T-cell (primary cell): ENCODE measurements around the gene CBFA2T3. TPM values are rescaled to one million over a fixed set of nuclear protein-coding genes. Genes with fewer than 3 reads are reported as not detected.

Source experiments
- ATAC-seq, 4 experiments: fragments of 200-7000 bp in 3 of 4; fragments of 150-1000 bp in 1 of 4; cut with Tn5 transposase; replicated peaks in 1 of 4; 1 replicate in 3 of 4; 2 replicates in 1 of 4; pipeline ENCODE4 v1.10.0; 2021; ENCODE audit warnings: moderate library complexity in 3 of 4, mild to moderate bottlenecking in 2 of 4, moderate number of reproducible peaks in 1 of 4
- CTCF ChIA-PET, 2 donors: fragments of 300-600 bp; sonication (Branson Sonifier 250); formaldehyde crosslinking; loops; one replicate each; lab custom pipeline; 2022; ENCODE audit warnings: antibody characterized with exemption in 2 of 2; lab: Charles Lee
- POLR2A ChIA-PET, 2 donors: fragments of 300-600 bp; sonication (Branson Sonifier 250); formaldehyde crosslinking; loops; one replicate each; lab custom pipeline; 2022; ENCODE audit warnings: antibody characterized with exemption in 2 of 2; lab: Charles Lee
- DNase-seq, 35 experiments: peaks; one replicate each; pipeline versions ENCODE4 v3.0.0 to v3.0.0-alpha.2; 2013 to 2023
- H3K27ac ChIP-seq: one replicate; pipeline ENCODE4 v1.5.1; 2013; ENCODE audit warnings: low read length
- H3K27me3 ChIP-seq, 2 experiments: replicated peaks in 1 of 2; 1 replicate in 1 of 2; 2 replicates in 1 of 2; pipeline versions ENCODE4 v1.6.1 to v1.7.0; 2013; ENCODE audit warnings: low read length in 1 of 2, mixed read lengths in 1 of 2; ENCODE audit not compliant: control insufficient read depth in 2 of 2, insufficient read depth in 2 of 2; ENCODE audit errors: extremely low read depth in 1 of 2
- H3K36me3 ChIP-seq, 2 donors: 1 replicate in 1 of 2; 2 replicates in 1 of 2; pipeline versions ENCODE4 v1.6.1 to v1.7.0; 2013; ENCODE audit warnings: low read length in 1 of 2; ENCODE audit not compliant: control insufficient read depth in 2 of 2, insufficient read depth in 1 of 2; ENCODE audit errors: extremely low read depth in 1 of 2
- H3K4me1 ChIP-seq, 2 experiments: 1 replicate in 1 of 2; 2 replicates in 1 of 2; pipeline versions ENCODE4 v1.6.1 to v1.7.0; 2013; ENCODE audit warnings: low read length in 2 of 2, mixed read lengths in 1 of 2; ENCODE audit not compliant: insufficient read depth in 2 of 2, control insufficient read depth in 1 of 2; ENCODE audit errors: extremely low read depth in 1 of 2
- H3K4me3 ChIP-seq, 2 donors: 1 replicate in 1 of 2; 2 replicates in 1 of 2; pipeline versions ENCODE4 v1.5.1 to v1.7.0; 2013; ENCODE audit warnings: mild to moderate bottlenecking in 2 of 2, low read length in 1 of 2, moderate library complexity in 1 of 2; ENCODE audit not compliant: control insufficient read depth in 1 of 2; ENCODE audit errors: extremely low read depth in 1 of 2
- H3K9me3 ChIP-seq: 2 replicates; pipeline ENCODE4 v1.7.0; 2013
- H3K27ac Mint-ChIP-seq, 2 donors: one replicate each; pipeline ENCODE4 v1.8.0; 2020 to 2021; ENCODE audit warnings: mild to moderate bottlenecking in 2 of 2, mixed read lengths in 2 of 2
- H3K27me3 Mint-ChIP-seq, 2 donors: one replicate each; pipeline ENCODE4 v1.8.0; 2021 to 2022; ENCODE audit warnings: mixed read lengths in 2 of 2
- H3K36me3 Mint-ChIP-seq: one replicate; pipeline ENCODE4 v1.8.0; 2021; ENCODE audit warnings: mixed read lengths
- H3K4me1 Mint-ChIP-seq, 3 donors: one replicate each; pipeline ENCODE4 v1.8.0; 2020 to 2022; ENCODE audit warnings: mixed read lengths in 3 of 3, mild to moderate bottlenecking in 1 of 3
- H3K4me3 Mint-ChIP-seq, 3 donors: one replicate each; pipeline ENCODE4 v1.8.0; 2020 to 2022; ENCODE audit warnings: mild to moderate bottlenecking in 3 of 3, mixed read lengths in 3 of 3, moderate library complexity in 3 of 3
- H3K9me3 Mint-ChIP-seq, 3 donors: one replicate each; pipeline ENCODE4 v1.8.0; 2020 to 2022; ENCODE audit warnings: mixed read lengths in 3 of 3
- WGBS: methylation state at CpG from one replicate; pipeline ENCODE4 v1.1.5; 2013; ENCODE audit warnings: missing lambda C conversion rate; ENCODE audit not compliant: insufficient coverage; 5-methylcytosine and 5-hydroxymethylcytosine counted together
- total RNA-seq, 35 experiments: library from RNA in 6 of 35; stranded (reverse) in 6 of 35; fragments of 120-200 nt in 1 of 35; gene quantifications; one replicate each; pipeline versions ENCODE4 v1.2.1 to v1.2.4 and lab custom pipeline; 2013 to 2026

CBFA2T3 gene
- total RNA-seq, 5 donors from 2014 or later (not counting 1 experiment from before 2014, with no cell fraction given), result 2.0 to 4.0 (median 2.1) TPM

GRCh38 chr16:88974916-88975215, 2.1 kb downstream of the CBFA2T3 start:
- DNase-seq (no peak), ATAC-seq (no peak)
- H3K27ac Mint-ChIP-seq, result no peak overlapping the region
- Histone ChIP-seq H3K9me3 (no peaks in the 10 kb centered on the region), H3K4me3 (no peak overlapping the region), H3K36me3 (no peaks in the 10 kb centered on the region), H3K4me1 (peaks cover 0 to 12% of the 10 kb centered on the region in 2 experiments), H3K27ac (no peak overlapping the region), H3K27me3 (peaks cover 0 to 86% of the 10 kb centered on the region in 2 experiments)
- peaks cover 0 to 10% (median 0%) of the 10 kb centered on the region in 3 donors for H3K4me1 Mint-ChIP-seq
- no peak overlapping the region for H3K4me3 Mint-ChIP-seq
- POLR2A ChIA-PET, result no interaction called here
- H3K36me3 Mint-ChIP-seq, result no peaks in the 10 kb centered on the region
- WGBS, result 59% methylated on average over 3 of the region's 3 CpGs
- peaks cover 25 to 36% of the 10 kb centered on the region in 2 donors for H3K27me3 Mint-ChIP-seq
- no peaks in the 10 kb centered on the region for H3K9me3 Mint-ChIP-seq
- CTCF ChIA-PET, result no interaction called here

DNA sequence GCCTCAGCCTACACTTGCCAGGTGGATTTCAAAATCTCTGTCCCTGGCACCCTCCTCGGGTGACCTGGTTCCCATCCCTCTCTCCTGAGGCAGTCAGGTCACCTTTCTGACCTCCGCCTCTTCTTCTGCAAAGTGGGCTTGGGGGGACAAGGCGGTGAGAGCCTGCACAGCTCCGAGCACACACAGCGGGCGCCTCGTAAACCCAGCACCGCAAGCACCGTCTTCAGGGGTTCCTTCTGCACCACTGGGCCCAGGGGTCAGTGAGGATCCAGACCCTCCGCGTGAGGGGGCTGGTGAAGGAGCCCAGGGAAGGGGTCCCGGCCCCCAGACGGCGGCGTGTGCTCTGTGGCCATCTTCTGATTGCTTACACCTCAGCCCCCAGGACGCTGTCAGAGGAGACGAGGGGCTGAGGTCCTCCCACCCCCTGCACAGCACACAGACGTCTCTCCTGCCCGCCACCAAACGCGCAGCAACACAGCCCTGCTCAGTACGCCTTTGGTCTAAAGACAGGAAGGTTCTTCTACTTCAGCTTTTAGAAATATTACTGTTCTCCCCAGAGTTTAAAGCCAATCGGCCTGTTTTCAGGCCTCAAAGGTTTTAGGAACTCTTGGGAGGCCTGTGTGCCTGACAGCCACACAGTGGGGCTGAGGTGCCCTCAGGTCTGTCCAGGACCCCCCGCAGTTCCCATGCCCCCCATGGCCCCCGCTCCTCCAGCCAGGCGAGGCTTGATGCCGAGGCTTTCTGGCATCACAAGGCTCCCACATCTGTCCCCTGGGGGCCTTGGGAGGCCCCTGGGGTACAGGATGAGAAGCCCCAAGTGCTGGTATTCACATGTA, 2.7 kb downstream of the CBFA2T3 start:
- 66% methylated on average over 18 of the region's 27 CpGs for WGBS
- Histone ChIP-seq H3K9me3 (no peaks in the 10 kb centered on the region), H3K4me3 (no peak overlapping the region), H3K27ac (no peak overlapping the region), H3K4me1 (peaks cover 0 to 12% of the 10 kb centered on the region in 2 experiments), H3K36me3 (no peaks in the 10 kb centered on the region), H3K27me3 (peaks cover 0 to 90% of the 10 kb centered on the region in 2 experiments)
- no peak overlapping the region for H3K27ac Mint-ChIP-seq
- no peaks in the 10 kb centered on the region for H3K9me3 Mint-ChIP-seq
- ATAC-seq (no peak), DNase-seq (no peak)
- H3K36me3 Mint-ChIP-seq, result no peaks in the 10 kb centered on the region
- H3K4me3 Mint-ChIP-seq, result no peak overlapping the region
- peaks cover 22 to 33% of the 10 kb centered on the region in 2 donors for H3K27me3 Mint-ChIP-seq
- ChIA-PET POLR2A (no interaction called here), CTCF (no interaction called here)
- H3K4me1 Mint-ChIP-seq, result peaks cover 0 to 10% (median 0%) of the 10 kb centered on the region in 3 donors

DNA sequence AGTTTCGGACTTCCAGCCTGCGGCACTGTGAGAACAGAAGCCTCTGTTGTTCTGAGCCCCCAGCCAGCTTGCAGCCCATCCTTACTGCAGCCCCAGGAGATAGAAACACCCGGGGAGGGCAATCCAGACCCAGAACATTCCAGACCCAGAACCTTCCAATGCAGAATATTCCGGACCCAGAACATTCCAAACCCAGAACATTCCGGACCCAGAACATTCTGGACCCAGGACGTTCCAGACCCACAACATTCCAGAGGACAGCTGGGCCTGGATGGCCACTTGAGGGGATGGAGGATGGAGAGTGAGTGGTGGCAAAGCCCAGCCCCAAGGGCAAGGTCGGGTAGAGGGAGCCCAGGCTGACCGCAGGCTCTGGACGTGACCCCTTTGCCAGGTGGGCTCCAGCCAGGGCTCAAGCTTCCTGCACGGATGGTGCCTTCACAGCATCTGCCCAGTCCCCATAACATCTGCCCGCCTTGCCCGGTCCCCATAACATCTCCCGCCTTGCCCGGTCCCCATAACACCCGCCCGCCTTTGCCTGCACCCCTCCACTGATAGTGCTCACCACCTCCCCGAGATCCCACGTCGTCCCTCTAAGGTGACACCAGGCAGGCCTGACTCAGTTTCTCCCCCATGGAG, 3.5 kb downstream of the CBFA2T3 start:
- DNase-seq (no peak), ATAC-seq (no peak)
- Histone ChIP-seq H3K27me3 (peaks cover 0 to 90% of the 10 kb centered on the region in 2 experiments), H3K36me3 (no peaks in the 10 kb centered on the region), H3K27ac (no peak overlapping the region), H3K4me3 (no peak overlapping the region), H3K4me1 (peaks cover 0 to 8% of the 10 kb centered on the region in 2 experiments), H3K9me3 (no peaks in the 10 kb centered on the region)
- Mint-ChIP-seq H3K36me3 (no peaks in the 10 kb centered on the region), H3K4me1 (peaks cover 0 to 10% (median 0%) of the 10 kb centered on the region in 3 donors), H3K27me3 (peaks cover 22 to 28% of the 10 kb centered on the region in 2 donors), H3K4me3 (no peak overlapping the region), H3K9me3 (no peaks in the 10 kb centered on the region), H3K27ac (no peak overlapping the region)
- 86% methylated on average over 13 of the region's 19 CpGs for WGBS
- CTCF ChIA-PET, result no interaction called here
- POLR2A ChIA-PET, result no interaction called here

- POLR2A ChIA-PET, result interaction anchor here in 1 of 2 donors (0.6 kb wide), 1 partner anchor 13 kb away, joined by 3 read pairs; no protein-coding TSS in a partner anchor
- Mint-ChIP-seq H3K4me1 (peaks cover 0 to 12% (median 0%) of the 10 kb centered on the region in 3 donors), H3K4me3 (no peak overlapping the region), H3K9me3 (no peaks in the 10 kb centered on the region), H3K27me3 (peaks cover 22 to 27% of the 10 kb centered on the region in 2 donors), H3K36me3 (no peaks in the 10 kb centered on the region), H3K27ac (no peak overlapping the region)
- Histone ChIP-seq H3K9me3 (no peaks in the 10 kb centered on the region), H3K36me3 (no peaks in the 10 kb centered on the region), H3K4me1 (peaks cover 0 to 8% of the 10 kb centered on the region in 2 experiments), H3K27ac (no peak overlapping the region), H3K27me3 (peaks cover 0 to 90% of the 10 kb centered on the region in 2 experiments), H3K4me3 (no peak overlapping the region)
- 73% methylated on average over 10 of the region's 15 CpGs for WGBS
- DNase-seq, result no peak
- CTCF ChIA-PET, result no interaction called here
- no peak for ATAC-seq
Observed at GRCh38 chr16:88973007-88973410, 4.0 kb downstream of the CBFA2T3 start.

DNA sequence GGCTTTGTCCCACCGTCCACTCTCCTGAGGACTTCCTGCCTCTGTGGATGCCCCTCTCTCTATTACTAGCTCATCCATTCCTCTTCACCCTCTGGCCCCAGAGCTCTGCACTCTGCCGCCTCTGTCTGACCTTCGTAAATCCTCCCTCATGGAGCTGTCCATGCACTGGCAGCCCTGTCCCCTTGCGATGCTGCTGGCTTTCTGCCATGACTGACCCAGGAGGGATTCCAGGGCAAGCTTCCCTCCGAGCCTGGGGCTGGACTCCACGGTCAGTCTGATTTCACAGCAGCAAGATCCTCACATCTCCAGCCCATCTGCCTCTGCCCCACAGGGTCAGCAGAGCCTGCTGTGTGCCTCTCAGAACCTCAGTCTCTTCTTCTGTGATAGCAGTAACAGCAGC, 4.7 kb downstream of the CBFA2T3 start:
- peaks cover 22 to 30% of the 10 kb centered on the region in 2 donors for H3K27me3 Mint-ChIP-seq
- 86% methylated on average over 5 of the region's 6 CpGs for WGBS
- H3K27me3 ChIP-seq, result peaks cover 0 to 90% of the 10 kb centered on the region in 2 experiments
- POLR2A ChIA-PET, result interaction anchor here in 1 of 2 donors (0.6 kb wide), 1 partner anchor 14 kb away, joined by 3 read pairs; no protein-coding TSS in a partner anchor
- no peaks in the 10 kb centered on the region for H3K9me3 ChIP-seq
- H3K4me1 Mint-ChIP-seq, result peaks cover 3 to 19% (median 4%) of the 10 kb centered on the region in 3 donors
- ATAC-seq, result no peak
- peaks cover 0 to 14% of the 10 kb centered on the region in 2 experiments for H3K4me1 ChIP-seq
- no peak overlapping the region for H3K27ac ChIP-seq
- no peaks in the 10 kb centered on the region for H3K36me3 ChIP-seq
- DNase-seq, result no peak
- H3K4me3 ChIP-seq, result no peak overlapping the region
- no peaks in the 10 kb centered on the region for H3K9me3 Mint-ChIP-seq
- no peak overlapping the region for H3K4me3 Mint-ChIP-seq
- peak overlapping the region in 1 of 2 donors; percentile 53 for H3K27ac Mint-ChIP-seq
- CTCF ChIA-PET, result no interaction called here
- H3K36me3 Mint-ChIP-seq, result no peaks in the 10 kb centered on the region

DNA sequence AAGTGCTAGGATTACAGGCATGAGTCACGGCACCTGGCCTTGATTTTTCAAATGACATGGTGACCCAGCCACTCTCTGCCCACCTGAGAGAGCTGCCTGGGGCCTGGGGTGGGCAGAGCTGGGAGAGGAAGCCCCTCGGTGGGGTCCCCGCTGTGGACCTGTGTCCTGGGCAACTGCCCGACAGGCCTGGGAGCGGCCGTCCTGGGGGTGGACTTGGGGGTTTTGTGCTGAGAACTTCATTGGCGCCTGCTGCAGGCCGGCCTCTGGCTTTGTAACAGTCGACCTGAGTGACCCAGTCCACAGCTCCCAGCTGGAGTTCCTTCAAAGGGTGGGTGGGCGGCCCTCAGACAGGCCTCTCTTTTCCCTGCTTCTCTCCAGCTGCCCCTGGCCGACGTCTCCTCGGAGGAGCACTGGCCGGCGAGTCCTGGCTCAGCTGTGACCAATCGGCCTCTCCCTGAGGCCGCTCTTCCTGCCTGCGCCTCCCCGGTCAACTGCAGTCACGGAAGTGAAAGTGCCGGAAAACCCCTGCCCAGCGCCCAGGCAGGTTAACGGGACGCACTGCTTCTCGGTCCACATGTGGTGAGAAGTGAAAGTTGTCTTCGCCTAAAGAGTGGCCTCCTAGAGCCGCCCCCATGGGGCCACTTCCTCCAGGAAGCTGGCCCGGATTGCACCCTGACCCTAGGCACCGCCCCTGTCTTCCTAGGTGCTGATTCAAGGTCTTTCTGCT, 5.5 kb downstream of the CBFA2T3 start:
- no peaks in the 10 kb centered on the region for H3K9me3 ChIP-seq
- H3K36me3 ChIP-seq, result no peaks in the 10 kb centered on the region
- H3K27me3 Mint-ChIP-seq, result peaks cover 21 to 29% of the 10 kb centered on the region in 2 donors
- H3K4me3 ChIP-seq, result no peak overlapping the region
- H3K4me3 Mint-ChIP-seq, result no peak overlapping the region
- H3K27ac ChIP-seq, result no peak overlapping the region
- ATAC-seq, result no peak
- peaks cover 0 to 17% of the 10 kb centered on the region in 2 experiments for H3K4me1 ChIP-seq
- POLR2A ChIA-PET, result no interaction called here
- WGBS, result 69% methylated on average over 25 of the region's 29 CpGs
- CTCF ChIA-PET, result no interaction called here
- DNase-seq, result peak in 1 of 35 experiments; percentile 44
- no peaks in the 10 kb centered on the region for H3K9me3 Mint-ChIP-seq
- H3K4me1 Mint-ChIP-seq, result peaks cover 5 to 22% (median 6%) of the 10 kb centered on the region in 3 donors
- H3K27me3 ChIP-seq, result peaks cover 0 to 89% of the 10 kb centered on the region in 2 experiments
- H3K27ac Mint-ChIP-seq, result no peak overlapping the region
- no peaks in the 10 kb centered on the region for H3K36me3 Mint-ChIP-seq
